Activated CD4-positive, alpha-beta T cell treated with anti-CD3 and anti-CD28 coated beads, Interleukin-2, Interleukin-6, amounts not matched to agents 100 ng/mL and 50 ng/mL, durations not matched to agents 16 hours and 8 hours (primary cell): ENCODE data around the gene ZNF628.
A peak's percentile ranks its signal among the peaks of the same experiment; 100 is the strongest.

Source experiments
- DNase-seq: peaks from one replicate; pipeline ENCODE4 v3.0.0-alpha.2; 2020

Gene ZNF628

DNA sequence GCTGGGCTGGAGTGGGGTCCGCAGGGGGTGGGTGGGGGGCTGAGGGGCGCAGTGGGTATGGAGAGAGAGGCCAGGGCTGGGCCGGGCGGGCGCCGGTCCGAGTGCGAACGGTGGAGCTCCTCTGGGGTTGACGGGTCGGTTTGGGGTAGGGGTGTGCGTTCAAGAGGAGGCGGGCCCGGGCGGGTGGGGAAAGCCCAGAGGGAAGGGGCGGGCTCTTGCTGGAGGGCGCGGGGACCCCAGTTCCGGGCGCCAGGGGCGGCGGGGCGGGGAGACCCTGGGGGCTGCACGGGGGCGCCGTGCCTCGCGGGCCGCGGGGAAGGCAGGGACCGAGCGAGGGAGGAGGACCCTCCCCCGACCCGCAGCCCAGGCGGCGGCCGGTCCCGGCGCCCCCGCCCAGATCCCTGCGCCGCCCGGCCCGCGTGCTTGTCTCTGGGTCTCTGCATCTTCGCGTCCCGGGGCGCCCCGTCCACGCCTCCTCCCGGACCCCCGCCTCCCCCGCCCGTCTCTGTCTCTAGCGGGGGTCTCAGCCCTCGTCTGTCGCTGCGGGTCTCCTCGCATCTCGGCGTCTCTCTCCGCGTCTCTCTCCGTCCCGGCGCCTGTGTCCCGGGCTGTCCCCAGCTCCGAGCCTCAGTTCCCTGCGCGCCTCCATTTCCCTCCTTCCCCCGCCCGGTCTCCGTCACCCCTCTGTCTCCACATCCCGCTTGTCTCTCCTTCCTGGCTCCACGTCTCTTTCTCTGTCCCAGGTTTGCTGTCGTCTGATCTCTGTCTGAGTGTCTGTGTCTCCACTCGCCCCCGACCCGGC lies 25.1 kb upstream of the ZNF628 start:
- DNase-seq, result no peak

DNA sequence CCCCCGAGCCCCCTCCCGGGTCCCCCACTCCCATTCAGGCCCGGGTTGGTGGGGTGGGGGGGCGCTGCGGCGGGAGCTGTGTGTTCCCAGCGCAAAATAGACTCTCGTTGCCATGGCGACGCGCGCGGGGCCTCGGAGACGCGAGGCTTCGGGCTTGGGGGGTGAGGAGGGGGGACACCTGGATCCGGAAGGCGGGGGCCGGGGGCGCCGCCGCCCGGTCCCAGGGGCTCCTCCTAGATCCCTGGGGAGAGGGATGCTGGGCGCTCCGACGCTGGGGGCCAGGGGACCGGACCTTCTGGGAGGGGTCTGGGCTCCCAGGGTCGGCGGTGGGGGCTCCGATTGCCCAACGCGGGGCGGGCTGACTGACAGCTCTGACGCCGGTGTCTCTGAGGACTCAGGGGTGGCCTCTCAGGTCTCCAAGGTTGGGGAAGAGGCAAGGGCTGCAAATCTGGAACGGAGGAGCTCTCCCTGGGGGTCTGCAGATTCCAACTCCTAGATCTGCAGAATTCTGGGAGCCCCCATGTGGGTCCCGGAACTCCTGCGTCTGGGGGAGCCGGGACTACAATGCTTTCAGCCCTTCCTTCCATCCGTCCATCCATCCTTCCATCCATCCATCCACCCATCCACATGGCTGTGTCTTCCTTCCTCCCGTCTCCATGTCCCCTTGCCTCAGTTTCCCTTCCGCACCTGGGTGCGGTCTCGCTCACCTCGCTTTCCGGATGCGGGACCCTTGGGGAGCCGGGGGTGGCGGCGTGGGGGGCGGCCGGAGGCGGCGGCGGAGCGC lies 24.3 kb upstream of the ZNF628 start:
- DNase-seq, result no peak

DNA sequence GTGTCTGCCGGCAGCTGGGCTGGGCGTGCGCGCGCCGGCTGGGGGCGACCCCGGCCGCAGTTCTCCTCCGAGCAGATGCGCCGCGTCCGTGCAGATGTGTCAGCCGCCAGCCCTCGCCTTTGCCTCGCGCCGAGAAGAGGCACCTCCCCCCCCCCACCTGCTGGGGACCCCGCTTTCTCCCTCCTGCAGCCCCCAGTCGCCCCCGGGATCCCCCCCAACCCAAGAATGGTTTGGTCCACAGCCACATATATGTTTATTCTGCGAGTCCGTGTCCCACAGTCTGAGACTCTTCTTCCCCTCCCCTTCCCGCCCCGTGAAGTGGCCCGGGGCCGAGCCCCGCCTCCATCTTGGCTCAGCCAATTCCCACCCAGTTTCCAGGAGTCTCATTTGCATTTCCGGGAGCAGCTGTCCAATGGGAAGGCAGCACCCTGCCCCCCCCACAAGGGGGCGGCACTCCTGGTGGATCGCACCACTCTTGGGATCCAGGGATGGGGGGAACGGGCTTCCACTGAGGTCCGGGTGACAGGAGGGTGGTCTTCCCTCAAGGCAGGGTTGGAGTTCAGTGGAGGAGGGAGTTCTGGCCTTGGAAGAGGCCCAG lies 23.6 kb upstream of the ZNF628 start:
- DNase-seq, result peak; percentile 59

DNA sequence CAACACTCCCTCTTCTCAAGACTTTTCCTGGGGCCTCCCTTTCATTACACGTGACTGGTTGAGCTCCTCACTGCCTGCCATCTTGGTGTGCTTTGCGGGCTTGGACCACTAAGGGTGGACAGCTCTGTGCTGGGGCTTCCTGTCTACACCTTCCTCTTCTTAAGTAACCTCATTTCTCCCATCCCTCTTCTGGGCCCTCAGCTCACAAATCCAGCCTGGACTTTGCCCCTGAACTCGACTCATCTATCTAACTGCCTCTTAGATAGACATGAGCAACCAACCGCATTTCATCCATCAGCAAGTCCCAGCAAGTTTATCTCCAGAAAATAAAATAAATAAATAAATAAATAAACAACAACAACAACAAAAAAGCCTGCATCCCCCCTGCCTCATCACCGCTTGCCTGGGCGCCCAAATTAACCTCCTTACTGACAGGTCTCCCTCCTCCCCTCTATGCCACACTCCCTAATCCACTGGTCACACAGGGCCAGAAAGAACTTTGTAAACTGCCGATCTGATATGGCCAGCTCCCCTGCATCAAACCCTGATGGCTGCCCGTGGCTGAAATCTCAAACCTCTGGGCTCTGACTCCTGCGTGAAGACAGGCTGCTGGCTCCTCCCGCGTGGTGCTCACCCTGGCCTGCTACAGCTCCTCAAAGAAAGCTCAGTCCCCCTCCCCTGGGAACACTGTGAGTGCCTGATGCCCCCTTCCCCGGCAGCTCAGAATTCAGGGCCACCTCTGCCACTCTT lies 22.7 kb upstream of the ZNF628 start:
- DNase-seq, result no peak

- peak; percentile 61 for DNase-seq
These were observed 21.6 kb upstream of the ZNF628 start for GRCh38 chr19:55454787-55455243.

DNA sequence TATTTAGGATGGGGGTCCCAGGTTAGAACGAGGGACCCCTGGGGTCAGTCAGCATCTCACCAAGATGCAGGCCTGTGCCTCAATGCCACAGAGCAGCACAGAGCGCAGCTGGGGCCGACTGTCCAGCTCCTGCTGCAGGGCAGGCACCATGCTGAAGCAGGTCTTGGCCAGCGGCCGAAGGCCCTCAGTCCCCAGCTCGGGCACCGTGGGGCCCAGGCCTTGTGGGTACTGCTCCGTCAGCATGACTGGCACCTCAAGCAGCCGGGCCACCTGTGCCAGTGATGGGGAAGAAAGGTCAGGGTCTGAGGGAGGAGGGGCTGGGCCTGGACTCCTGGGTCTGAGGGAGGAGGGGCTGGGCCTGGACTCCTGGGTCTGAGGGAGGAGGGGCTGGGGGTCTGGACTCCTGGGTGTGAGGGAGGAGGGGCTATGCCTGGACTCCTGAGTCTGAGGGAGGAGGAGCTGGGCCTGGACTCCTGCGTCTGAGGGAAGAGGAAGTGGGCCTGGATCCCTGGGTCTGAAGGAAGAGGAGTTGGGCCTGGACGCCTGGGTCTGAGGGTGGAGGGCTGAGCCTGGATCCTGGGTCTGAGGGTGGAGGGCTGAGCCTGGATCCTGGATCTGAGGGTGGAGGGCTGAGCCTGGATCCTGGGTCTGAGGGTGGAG lies 20.7 kb upstream of the ZNF628 start:
- DNase-seq, result no peak

DNA sequence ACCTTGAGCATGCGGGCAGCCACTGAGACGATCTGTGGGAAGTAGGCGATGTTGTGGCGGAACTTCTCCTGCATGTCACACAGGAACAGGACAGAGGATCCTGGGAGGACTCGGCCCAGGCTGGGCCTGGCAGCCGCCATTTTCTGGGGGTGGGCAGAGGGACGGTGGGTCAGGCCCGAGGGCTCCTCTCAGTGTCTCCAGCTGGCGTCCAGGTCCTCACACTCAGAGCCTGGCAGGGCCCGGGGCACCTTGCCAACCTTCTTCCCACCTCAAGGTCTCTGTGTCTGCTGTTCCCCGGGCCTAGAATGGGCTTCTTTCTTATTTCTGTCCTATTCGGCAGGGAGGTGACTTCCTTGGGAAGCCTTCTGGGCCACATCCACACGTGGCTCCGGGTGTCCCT lies 20.1 kb upstream of the ZNF628 start:
- DNase-seq, result no peak

DNA sequence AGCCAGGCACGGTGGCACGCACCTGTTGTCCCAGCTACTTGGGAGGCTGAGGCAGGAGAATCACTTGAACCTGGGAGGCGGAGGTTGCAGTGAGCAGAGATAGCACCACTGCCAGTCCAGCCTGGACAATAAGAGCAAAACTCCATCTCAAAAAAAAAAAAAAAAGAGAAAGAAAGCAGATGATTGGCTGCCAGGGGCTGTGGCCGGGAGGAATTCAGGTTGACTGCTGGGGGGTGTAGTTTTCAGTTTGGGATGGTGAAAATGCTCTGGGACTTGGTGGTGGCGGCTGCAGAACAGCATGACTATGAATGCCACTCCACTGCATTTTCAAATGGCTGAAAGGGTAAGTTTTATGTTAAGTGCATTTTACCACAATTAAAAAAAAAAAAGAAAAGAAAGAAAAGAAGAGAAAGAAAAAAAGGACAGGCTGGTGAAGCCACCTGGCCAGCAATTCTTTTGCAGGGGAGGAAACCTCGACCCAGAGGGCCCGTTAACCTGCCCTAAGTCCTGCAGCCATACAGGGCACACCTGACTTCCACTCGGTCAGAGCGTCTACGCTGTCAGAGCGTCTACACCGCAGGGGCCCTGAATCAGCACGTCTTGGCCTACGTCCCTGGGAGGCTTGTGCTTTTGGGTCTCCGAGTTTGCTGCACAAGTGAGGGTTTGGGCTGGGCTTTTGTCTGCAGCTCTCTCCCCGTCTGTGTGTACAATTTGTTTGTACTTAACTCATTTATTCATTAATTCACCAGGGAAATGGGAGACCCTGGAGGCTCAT lies 18.5 kb upstream of the ZNF628 start:
- no peak for DNase-seq

DNA sequence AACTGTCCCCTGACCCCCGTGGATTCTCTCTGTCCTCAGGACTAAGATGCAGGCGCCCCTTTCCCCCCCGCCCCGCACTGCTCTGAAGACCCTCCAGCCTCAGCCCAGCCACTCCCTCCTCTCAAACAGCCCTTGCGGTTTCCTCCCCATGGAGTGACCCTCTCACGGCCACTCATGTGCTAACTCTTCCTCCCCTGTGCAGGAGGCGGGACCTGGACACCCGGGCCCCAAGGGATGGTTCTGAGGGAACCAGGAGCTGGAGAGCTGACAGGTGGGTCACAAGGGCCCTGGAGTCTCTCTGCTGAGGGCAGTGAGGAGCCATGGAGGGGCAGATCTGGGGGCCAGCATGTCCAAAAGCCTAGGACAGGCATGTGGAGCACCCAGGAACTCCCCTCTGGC lies 16.9 kb upstream of the ZNF628 start:
- DNase-seq, result no peak

- no peak for DNase-seq
These were observed 16.3 kb upstream of the ZNF628 start for GRCh38 chr19:55459950-55460657.

DNA sequence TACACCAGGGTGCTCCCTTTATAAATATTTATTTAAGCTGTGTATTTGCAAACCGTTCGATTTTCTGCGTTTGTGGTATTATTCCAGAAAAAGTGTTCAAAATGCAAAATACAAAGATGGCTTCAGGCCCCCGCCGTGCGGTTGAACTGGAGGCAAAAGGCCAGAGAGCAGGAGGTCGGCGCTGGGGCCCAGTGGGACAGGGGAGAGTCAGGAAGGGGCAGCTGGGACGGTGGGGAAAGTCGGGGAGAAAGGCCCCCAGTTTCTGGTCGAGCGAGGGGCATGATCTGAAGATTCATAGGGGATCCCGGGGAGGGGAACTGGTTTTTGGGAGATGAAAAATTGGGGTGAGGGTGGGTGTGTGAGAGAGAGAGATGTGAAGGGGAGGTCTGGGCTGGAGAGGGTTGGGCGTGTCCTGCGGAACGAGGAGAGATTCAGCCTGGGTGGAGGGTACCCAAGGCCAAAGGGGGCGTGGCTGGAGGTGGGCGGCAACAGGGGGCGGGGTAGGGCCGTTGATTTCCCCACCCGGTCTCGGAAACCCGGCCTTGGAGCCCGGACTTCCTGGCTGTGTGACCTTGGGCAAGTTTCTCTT lies 15.7 kb upstream of the ZNF628 start:
- DNase-seq, result peak; percentile 70

- peak; percentile 100 for DNase-seq
These were observed 15.0 kb upstream of the ZNF628 start, which contains the start of gene ISOC2 for GRCh38 chr19:55461259-55461973. Gene ISOC2 (minus strand): TSS chr19:55461642. CDS start chr19:55456486, 5,156 bp downstream.

DNA sequence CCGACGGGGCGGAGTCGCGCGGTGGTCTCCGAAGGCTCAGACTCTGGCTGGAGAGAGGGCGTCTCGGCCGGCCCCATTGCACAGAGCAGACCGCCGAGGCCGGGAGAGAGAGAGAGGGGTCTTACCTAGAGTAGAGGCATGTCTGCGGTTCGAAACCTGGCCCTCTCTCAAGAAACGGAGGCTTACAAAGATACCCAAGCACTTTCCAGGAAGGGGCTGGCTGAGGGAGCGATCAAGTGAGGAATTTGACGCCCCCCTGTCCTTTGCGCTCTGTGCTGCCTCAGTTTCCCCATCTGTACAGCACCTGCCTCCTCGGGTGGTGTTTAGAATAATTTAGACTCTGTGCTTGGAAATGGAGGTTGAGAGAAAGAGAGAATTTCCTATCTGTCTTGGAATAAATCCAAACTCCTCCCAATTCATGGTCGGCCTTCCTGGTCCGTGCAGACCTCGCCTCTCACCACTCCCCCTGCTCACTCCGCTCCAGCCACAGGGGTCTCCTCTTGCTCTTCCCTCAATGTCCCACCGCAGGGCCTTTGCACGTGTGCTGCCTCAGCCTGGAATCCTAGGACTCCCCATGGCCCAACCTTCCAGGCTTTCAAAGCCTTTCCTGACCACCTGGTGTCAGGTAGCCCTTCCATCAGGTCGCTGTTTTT lies 14.3 kb upstream of the ZNF628 start:
- no peak for DNase-seq

DNA sequence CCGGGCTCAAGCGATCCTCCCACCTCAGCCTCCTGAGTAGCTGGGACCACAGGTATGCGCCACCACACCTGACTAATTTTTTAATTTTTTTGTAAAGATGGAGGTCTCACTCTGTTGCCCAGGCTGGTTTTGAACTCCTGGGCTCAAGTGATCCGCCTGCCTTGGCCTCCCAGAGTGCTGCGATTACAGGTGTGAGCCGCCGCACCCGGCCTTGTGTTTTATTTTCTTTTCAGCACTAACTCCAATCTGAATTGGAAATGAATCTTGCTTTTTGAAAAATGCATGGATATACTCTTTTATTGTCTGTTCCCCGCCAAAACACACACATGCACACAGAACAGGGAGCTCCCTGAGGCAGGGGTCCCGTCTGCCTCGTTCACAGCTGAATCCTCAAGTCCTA lies 13.7 kb upstream of the ZNF628 start:
- DNase-seq, result no peak

DNA sequence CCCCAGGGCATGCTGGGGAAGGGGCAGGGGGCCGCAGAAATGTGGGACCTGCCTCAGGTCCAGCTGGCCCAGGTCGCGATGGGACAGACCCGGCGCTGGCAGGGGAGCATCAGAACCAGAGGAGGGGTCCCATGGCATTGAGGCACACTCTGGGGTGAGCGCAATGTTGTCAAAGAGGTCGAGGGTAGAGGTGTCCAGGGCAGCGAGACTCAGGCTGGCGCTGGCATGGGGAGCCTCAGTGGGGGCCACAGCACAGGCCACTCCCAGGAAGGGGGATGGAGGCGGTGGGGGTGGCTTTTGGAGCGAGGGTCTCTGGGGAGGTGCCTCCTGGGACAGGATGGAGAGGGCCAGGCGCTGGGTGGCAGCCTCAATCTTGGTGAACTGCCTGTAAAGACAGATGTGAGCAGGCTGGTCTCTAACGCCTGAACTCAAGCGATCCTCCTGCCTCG lies 12.8 kb upstream of the ZNF628 start:
- DNase-seq, result no peak

DNA sequence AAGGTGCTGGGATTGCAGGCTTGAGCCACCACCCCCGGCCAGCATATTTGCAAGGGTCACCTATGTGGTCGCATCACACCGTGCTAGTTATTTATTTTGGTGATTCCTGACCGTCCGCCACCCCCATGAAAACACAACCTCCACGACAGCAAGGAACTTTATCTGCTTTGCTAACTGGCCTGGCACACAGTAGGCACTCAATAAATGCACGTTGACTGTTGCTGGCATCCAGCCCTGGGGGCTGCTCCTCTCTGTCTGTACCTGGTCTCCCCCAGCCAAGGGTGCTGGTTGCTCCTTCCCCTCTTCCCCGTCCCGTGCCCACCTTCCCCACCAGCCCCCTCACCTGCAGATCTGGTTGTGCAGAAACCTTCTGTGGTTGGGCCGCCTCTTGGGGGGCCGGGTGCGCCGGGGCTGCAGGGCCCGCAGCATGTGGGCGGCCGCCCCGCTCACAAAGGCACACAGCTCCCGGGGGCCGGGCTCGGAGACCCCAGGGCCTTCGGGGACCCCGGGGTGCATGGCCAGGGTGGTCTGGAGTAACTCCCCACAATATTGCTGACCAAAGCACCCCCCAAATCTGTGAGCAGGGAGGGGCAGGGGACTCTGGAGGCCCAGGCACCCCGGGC lies 12.3 kb upstream of the ZNF628 start:
- DNase-seq, result no peak

GRCh38 chr19:55464662-55465054 lies 11.8 kb upstream of the ZNF628 start, which contains the start of gene C19orf85:
Gene C19orf85 (minus strand): TSS chr19:55464751. CDS start chr19:55464554, 197 bp downstream.
- DNase-seq, result no peak

- DNase-seq, result no peak
These were observed 10.8 kb upstream of the ZNF628 start for GRCh38 chr19:55465460-55466240.
